ENCODE results near the gene IDI2.

DNA sequence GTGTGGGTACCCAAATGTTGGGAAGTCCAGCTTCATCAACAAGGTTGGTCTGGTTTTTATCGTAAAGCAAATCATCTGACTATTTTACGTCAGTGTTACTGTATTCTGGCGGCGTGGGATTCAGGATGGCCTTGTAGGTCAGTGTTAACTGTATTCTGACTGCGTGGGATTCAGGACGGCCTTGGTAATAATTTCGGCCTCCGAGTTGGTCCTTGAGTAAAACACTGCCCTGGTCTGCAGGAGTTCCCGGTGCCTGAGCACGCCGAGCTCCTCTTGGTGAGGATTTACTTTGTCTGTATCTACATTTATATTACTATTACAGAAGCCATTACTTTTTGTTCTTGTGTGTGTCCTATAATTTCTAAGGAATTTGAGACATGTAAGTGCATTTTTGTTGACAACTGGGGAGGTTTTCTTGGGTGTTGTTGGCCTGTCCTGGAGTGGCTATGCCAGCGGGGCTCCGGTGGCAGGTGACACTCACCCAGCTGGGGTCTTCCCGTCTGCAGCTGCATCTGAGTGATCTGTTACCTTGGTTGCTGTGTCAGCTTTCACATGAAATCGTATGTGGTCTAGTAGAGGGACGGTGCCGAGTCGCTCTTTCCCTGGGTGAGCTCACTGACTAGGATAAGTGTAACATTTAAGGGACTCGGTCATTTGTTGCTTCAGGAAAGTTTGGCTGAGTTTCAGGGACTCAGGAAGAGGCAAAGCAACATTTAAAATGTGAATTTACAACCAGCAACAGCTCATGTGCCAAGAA is 28.2 kb downstream of the IDI2 start:
- TF ChIP-seq EP300 (IDR thresholded peaks at IDR 0.05): no peak
- TF ChIP-seq, protein P1, sequence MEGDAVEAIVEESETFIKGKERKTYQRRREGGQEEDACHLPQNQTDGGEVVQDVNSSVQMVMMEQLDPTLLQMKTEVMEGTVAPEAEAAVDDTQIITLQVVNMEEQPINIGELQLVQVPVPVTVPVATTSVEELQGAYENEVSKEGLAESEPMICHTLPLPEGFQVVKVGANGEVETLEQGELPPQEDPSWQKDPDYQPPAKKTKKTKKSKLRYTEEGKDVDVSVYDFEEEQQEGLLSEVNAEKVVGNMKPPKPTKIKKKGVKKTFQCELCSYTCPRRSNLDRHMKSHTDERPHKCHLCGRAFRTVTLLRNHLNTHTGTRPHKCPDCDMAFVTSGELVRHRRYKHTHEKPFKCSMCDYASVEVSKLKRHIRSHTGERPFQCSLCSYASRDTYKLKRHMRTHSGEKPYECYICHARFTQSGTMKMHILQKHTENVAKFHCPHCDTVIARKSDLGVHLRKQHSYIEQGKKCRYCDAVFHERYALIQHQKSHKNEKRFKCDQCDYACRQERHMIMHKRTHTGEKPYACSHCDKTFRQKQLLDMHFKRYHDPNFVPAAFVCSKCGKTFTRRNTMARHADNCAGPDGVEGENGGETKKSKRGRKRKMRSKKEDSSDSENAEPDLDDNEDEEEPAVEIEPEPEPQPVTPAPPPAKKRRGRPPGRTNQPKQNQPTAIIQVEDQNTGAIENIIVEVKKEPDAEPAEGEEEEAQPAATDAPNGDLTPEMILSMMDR (IDR thresholded peaks at IDR 0.05): no peak
